Right lobe of liver (tissue), 6 donors: Measurements from ENCODE around the gene OGFOD3. TPM values are rescaled to one million over a fixed set of nuclear protein-coding genes. Genes with fewer than 3 reads are reported as not detected.
"Not testable (repeated sequence)": the region's sequence is repeated elsewhere in the genome, so short reads cannot be mapped to it uniquely, and the experiment has no call there.

Experiments used
- ATAC-seq, 4 donors: fragments of 200-7000 bp; cut with Tn5 transposase; one replicate each; pipeline ENCODE4 v1.9.1; 2020; ENCODE audit warnings: mild to moderate bottlenecking in 4 of 4, moderate library complexity in 4 of 4
- DNase-seq, 3 donors: peaks; one replicate each; pipeline ENCODE4 v3.0.0-alpha.2; 2020
- H3K27ac ChIP-seq, 3 donors: fragments of 200-600 bp; one replicate each; pipeline ENCODE4 v1.8.0; 2022
- H3K27me3 ChIP-seq, 2 donors: fragments of 200-600 bp; one replicate each; pipeline ENCODE4 v1.8.0; 2022
- H3K36me3 ChIP-seq, 4 donors: fragments of 200-600 bp; sonication (generic) in 1 of 4; one replicate each; pipeline versions ENCODE4 v1.5.1 to v1.8.0; 2017 to 2022; ENCODE audit warnings: control low read depth in 1 of 4
- H3K4me1 ChIP-seq, 4 donors: fragments of 200-600 bp; sonication (generic) in 1 of 4; one replicate each; pipeline versions ENCODE4 v1.5.1 to v1.8.0; 2017 to 2022; ENCODE audit warnings: control low read depth in 1 of 4
- H3K4me3 ChIP-seq, 3 donors: fragments of 200-600 bp; one replicate each; pipeline ENCODE4 v1.8.0; 2022
- H3K9me3 ChIP-seq, 4 donors: fragments of 200-600 bp; sonication (generic) in 1 of 4; one replicate each; pipeline versions ENCODE4 v1.5.1 to v1.8.0; 2017 to 2022; ENCODE audit warnings: control low read depth in 1 of 4
- POLR2A ChIP-seq: fragments of 450-650 bp; IDR thresholded peaks from one replicate; pipeline ENCODE4 v1.6.1; 2017; ENCODE audit warnings: antibody characterized with exemption, mild to moderate bottlenecking
- WGBS: methylation state at CpG from one replicate; pipeline ENCODE4 v1.1.6; 2018; ENCODE audit warnings: low coverage, low lambda C conversion rate; ENCODE audit not compliant: insufficient coverage; ENCODE audit errors: missing lambda C conversion rate; 5-methylcytosine and 5-hydroxymethylcytosine counted together
- intact Hi-C, 2 donors: fragments of 100-400 bp; cut with DNase I; formaldehyde crosslinking; loops; one replicate each; pipeline versions ENCODE4 v1.11.2 to v1.14.1; 2022
- total RNA-seq, 6 experiments: library from RNA; depleted of rRNA in 2 of 6; stranded (reverse); fragments of >200 nt in 2 of 6; fragmentation: NEBNext Ultra II Directional in 3 of 6; extraction: Animal tissue kit (Norgen Biotek cat#: 25700) in 3 of 6; gene quantifications; one replicate each; pipeline versions ENCODE4 v1.1.0 to v1.2.4, GENCODE V29; 2016 to 2023
- TF ChIP-seq, protein P1 (sequence below), 4 donors: fragments of 200-600 bp in 3 of 4; fragments of 450-650 bp in 1 of 4; IDR thresholded peaks; one replicate each; pipeline versions ENCODE4 v1.5.1 to v1.8.0; 2016 to 2022; ENCODE audit warnings: antibody characterized with exemption in 4 of 4, mild to moderate bottlenecking in 2 of 4
- donor health status: DM: no; HTN: yes; CAD: no.
- donor health status: DM: no; HTN: no; CAD: no.
- donor health status: DM: no; HTN: no; CAD: no.
- donor health status: DM: no; HTN: yes; CAD: no.
- donor health status: DM: no; HTN: yes; CAD: no.

OGFOD3 gene
- total RNA-seq, 6 experiments from 2014 or later, result 13.5 to 23.4 (median 16.2) TPM

- Histone ChIP-seq H3K36me3 (no peaks in the 10 kb centered on the region), H3K4me3 (no peak overlapping the region), H3K4me1 (peaks cover 0 to 5% (median 0%) of the 10 kb centered on the region in 4 donors), H3K27me3 (no peaks in the 10 kb centered on the region), H3K27ac (no peak overlapping the region), H3K9me3 (no peaks in the 10 kb centered on the region)
- intact Hi-C loops, result no loop called here
- TF ChIP-seq, protein P1, sequence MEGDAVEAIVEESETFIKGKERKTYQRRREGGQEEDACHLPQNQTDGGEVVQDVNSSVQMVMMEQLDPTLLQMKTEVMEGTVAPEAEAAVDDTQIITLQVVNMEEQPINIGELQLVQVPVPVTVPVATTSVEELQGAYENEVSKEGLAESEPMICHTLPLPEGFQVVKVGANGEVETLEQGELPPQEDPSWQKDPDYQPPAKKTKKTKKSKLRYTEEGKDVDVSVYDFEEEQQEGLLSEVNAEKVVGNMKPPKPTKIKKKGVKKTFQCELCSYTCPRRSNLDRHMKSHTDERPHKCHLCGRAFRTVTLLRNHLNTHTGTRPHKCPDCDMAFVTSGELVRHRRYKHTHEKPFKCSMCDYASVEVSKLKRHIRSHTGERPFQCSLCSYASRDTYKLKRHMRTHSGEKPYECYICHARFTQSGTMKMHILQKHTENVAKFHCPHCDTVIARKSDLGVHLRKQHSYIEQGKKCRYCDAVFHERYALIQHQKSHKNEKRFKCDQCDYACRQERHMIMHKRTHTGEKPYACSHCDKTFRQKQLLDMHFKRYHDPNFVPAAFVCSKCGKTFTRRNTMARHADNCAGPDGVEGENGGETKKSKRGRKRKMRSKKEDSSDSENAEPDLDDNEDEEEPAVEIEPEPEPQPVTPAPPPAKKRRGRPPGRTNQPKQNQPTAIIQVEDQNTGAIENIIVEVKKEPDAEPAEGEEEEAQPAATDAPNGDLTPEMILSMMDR (IDR thresholded peaks at IDR 0.05), result no peak
- no peak for ATAC-seq
- DNase-seq, result no peak
- 65% methylated on average over 9 of the region's 11 CpGs for WGBS
Measured at GRCh38 chr17:82348866-82349265, 69.5 kb downstream of the OGFOD3 start.

DNA sequence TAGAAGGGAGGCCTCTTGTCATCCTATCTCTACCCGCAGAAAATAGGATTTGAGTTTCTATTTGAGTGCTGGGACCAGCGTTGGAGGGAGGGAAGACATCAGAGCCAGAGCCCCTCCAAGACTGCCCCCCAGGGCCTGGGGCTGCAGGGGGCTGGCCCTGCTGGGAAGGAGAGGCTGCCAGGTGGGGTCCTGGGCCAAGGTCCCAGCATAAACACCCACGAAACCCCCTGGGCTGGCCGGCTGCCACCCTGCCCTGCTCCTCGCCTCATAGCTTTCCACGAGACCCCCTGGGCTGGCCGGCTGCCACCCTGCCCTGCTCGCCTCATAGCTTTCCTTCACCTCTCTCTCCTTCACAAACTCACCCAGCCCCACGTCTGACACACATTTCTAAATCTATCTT lies 70.0 kb downstream of the OGFOD3 start:
- ATAC-seq (no peak), DNase-seq (peak in 1 of 3 donors; percentile 34)

GRCh38 chr17:82347994-82348393 lies 70.4 kb downstream of the OGFOD3 start:
- H3K27me3 ChIP-seq, H3K4me3 ChIP-seq, H3K9me3 ChIP-seq, intact Hi-C loops, H3K4me1 ChIP-seq, ATAC-seq, DNase-seq, H3K27ac ChIP-seq, H3K36me3 ChIP-seq: not testable (repeated sequence)
- WGBS, result 87% methylated on average over 11 of the region's 11 CpGs

More for the DNA sequence above, 70.0 kb downstream of the OGFOD3 start:
- intact Hi-C loops, result no loop called here
- Histone ChIP-seq H3K9me3 (no peaks in the 10 kb centered on the region), H3K27me3 (no peaks in the 10 kb centered on the region), H3K4me1 (peaks cover 0 to 5% (median 0%) of the 10 kb centered on the region in 4 donors), H3K27ac (no peak overlapping the region), H3K4me3 (no peak overlapping the region), H3K36me3 (no peaks in the 10 kb centered on the region)
- WGBS, result 37% methylated on average over 3 of the region's 9 CpGs
- TF ChIP-seq POLR2A, result no peak
- TF ChIP-seq, protein P1 (IDR thresholded peaks at IDR 0.05), result no peak

GRCh38 chr17:82346342-82347300 lies 71.8 kb downstream of the OGFOD3 start:
- ATAC-seq (peak in 2 of 4 donors; percentile 13 to 31), DNase-seq (no peak)
- 47% methylated on average over 14 of the region's 28 CpGs for WGBS
- Histone ChIP-seq H3K4me1 (peaks cover 0 to 5% (median 0%) of the 10 kb centered on the region in 4 donors), H3K27ac (no peak overlapping the region), H3K4me3 (no peak overlapping the region), H3K9me3 (no peaks in the 10 kb centered on the region), H3K36me3 (no peaks in the 10 kb centered on the region), H3K27me3 (no peaks in the 10 kb centered on the region)
- intact Hi-C loops, result no loop called here
- no peak for TF ChIP-seq POLR2A
- TF ChIP-seq, protein P1 (IDR thresholded peaks at IDR 0.05), result no peak
